Measurements from ENCODE around the gene ATF3. TPM values are rescaled to one million over a fixed set of nuclear protein-coding genes. Genes with fewer than 3 reads are reported as not detected.
A peak's percentile ranks its signal among the peaks of the same experiment; 100 is the strongest.

ATF3 gene, protein sequence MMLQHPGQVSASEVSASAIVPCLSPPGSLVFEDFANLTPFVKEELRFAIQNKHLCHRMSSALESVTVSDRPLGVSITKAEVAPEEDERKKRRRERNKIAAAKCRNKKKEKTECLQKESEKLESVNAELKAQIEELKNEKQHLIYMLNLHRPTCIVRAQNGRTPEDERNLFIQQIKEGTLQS
- polyA plus RNA-seq (ENCODE audit: low read depth in 6 of 6) = 1 to 10 TPM in 1 of 6 donors, under 1 TPM in 4, not detected in 1; 0.35 to 1.0 (median 0.76) TPM

DNA sequence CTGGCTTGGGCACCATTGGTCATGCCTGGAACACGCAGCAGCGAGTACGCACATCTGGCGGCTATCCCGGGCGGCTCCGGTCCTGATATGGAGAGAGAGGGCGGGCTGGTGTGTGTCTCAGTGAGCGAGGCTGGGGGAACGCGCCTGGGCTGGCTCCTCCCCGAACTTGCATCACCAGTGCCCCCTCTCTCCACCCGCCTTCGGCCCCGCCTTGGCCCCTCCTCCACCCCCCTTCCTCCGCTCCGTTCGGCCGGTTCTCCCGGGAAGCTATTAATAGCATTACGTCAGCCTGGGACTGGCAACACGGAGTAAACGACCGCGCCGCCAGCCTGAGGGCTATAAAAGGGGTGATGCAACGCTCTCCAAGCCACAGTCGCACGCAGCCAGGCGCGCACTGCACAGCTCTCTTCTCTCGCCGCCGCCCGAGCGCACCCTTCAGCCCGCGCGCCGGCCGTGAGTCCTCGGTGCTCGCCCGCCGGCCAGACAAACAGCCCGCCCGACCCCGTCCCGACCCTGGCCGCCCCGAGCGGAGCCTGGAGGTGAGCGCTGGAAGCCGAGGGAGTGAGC, at the start of gene ATF3:
TSS of gene ATF3 (plus strand) at position 370 of the 567 bp plus-strand sequence. CDS start 6,261 bp downstream, outside the sequence.
- H3K4me1 Mint-ChIP-seq = peaks cover 15 to 29% (median 27%) of the 10 kb centered on the region in 3 donors
- H3K36me3 Mint-ChIP-seq = no peaks in the 10 kb centered on the region

DNA sequence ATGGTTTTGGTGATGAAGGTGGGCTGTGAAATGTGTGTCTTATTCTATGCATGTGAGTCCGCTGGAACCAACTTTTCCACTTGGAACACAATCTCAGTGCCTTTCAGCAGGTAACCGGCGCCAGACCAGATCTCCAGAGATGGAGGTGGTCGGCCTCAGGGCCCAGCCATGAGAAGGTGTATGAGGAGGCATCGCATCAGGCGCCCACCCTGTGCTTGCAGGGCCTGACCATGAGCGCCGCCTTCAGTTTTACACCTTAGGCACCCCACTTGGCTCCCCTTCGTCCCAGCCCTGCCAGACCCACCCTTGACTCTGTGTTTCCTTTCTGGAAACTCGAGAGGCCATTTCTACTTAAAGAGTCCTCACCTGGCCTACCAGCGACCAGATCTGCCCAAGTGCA, 48.6 kb upstream of the ATF3 start:
- H3K4me1 Mint-ChIP-seq = peaks cover 4 to 16% (median 12%) of the 10 kb centered on the region in 3 donors
- no peaks in the 10 kb centered on the region for H3K36me3 Mint-ChIP-seq
- ATAC-seq (ENCODE audit: low read depth in 2 of 2) (no peak), DNase-seq (no peak)
- H3K4me3 Mint-ChIP-seq = peak overlapping the region; percentile 62 to 94 (median 78)
- peaks cover 0 to 3% (median 0%) of the 10 kb centered on the region in 3 donors for H3K27me3 Mint-ChIP-seq
- H3K27ac Mint-ChIP-seq = peak overlapping the region in 5 of 6 donors; percentile 93 to 99 (median 99)
- H3K9me3 Mint-ChIP-seq = peaks cover 0 to 13% (median 7%) of the 10 kb centered on the region in 7 donors

More for the DNA sequence above, at the start of gene ATF3:
- Mint-ChIP-seq H3K4me3 (peak within 1 kb of the TSS; percentile 90 to 98 (median 96)), H3K27me3 (peaks cover 49 to 66% (median 58%) of the 10 kb centered on the region in 3 donors), H3K9me3 (no peaks in the 10 kb centered on the region), H3K27ac (peak within 1 kb of the TSS; percentile 65 to 96 (median 90))
- ATAC-seq (ENCODE audit: low read depth in 2 of 2) (peak; percentile 68 to 74), DNase-seq (peak; percentile 60)

DNA sequence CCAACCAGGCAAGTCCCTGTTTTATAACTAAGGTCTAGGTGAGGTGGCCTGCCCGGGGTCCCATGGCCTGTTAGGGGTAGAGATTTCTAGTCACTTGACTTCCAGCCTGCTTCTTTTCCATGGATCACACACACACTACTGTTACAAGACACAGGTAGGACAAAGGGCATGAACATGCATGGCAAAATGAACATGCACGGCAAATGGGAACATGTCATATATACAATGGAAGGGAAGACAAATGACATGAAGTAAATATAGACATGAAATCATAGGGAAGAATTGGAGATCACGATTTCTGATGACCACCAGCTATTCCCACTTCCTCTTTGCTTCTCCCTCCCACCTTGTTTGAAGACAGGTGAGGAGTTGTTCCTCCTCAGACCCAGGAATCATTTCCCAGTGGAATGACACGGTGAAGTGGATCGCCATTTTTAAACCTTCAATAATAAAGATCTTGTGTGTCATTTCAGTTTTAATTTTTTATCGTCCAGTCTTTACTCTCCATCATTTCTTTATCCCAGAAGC, 47.6 kb upstream of the ATF3 start:
- DNase-seq (no peak), ATAC-seq (ENCODE audit: low read depth in 2 of 2) (no peak)
- H3K4me3 Mint-ChIP-seq = peak overlapping the region in 6 of 8 donors; percentile 29 to 70 (median 62)
- no peaks in the 10 kb centered on the region for H3K36me3 Mint-ChIP-seq
- peaks cover 0 to 3% (median 0%) of the 10 kb centered on the region in 3 donors for H3K27me3 Mint-ChIP-seq
- peaks cover 0 to 13% (median 7%) of the 10 kb centered on the region in 7 donors for H3K9me3 Mint-ChIP-seq
- H3K4me1 Mint-ChIP-seq = peaks cover 4 to 25% (median 17%) of the 10 kb centered on the region in 3 donors
- peak overlapping the region in 4 of 6 donors; percentile 21 to 99 (median 82) for H3K27ac Mint-ChIP-seq

DNA sequence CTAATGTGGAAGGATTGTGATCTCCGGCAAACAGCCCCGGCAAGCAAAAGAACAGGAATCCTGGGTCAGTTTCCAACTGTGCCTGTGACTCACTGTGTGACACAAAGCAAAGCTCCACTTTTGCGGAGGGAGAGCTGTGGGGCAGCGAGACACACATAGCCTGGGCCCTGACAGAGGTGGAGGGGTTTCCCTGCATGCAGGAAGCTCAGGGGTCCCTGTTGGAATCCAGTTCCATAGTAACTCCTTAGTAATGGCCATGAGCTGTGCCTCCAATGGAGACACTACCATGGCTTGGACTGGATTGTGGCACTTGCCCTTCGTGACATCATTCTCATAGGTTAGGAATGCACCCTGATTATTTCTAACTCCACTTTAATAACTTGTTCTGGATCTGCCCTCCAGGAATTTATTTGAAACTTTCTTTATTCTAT, 47.0 kb upstream of the ATF3 start:
- no peak for DNase-seq
- Mint-ChIP-seq H3K4me1 (peaks cover 8 to 30% (median 22%) of the 10 kb centered on the region in 3 donors), H3K27ac (peak overlapping the region in 1 of 6 donors; percentile 21), H3K4me3 (peak overlapping the region in 3 of 8 donors; percentile 29 to 68 (median 31)), H3K9me3 (peaks cover 0 to 13% (median 7%) of the 10 kb centered on the region in 7 donors), H3K27me3 (peaks cover 0 to 3% (median 0%) of the 10 kb centered on the region in 3 donors), H3K36me3 (no peaks in the 10 kb centered on the region)
- ATAC-seq (ENCODE audit: low read depth in 2 of 2) = no peak

DNA sequence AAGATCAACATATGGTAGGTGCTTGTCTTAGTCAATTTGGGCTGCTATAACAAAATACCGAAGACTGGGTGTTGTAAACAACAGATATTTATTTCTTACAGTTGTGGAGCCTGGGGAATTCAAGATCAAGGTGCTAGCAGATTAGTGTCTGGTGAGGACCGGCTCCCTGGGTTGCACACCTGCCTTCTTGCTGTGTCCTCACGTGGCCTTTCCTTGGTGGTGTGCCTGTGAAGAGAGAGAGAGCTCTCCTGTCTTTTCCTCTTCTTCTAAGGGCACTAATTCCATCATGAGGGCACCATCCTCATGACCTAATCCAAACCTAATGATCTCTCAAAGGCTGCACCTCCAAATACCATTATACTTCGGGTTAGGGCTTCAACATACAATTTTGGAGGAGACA, 45.8 kb upstream of the ATF3 start:
- H3K4me1 Mint-ChIP-seq = peaks cover 15 to 41% (median 29%) of the 10 kb centered on the region in 3 donors
- no peaks in the 10 kb centered on the region for H3K36me3 Mint-ChIP-seq
- H3K4me3 Mint-ChIP-seq = peak overlapping the region in 1 of 8 donors; percentile 40
- peaks cover 0 to 3% (median 0%) of the 10 kb centered on the region in 3 donors for H3K27me3 Mint-ChIP-seq
- no peak for ATAC-seq (ENCODE audit: low read depth in 2 of 2)
- DNase-seq = no peak
- H3K9me3 Mint-ChIP-seq = peaks cover 0 to 9% (median 5%) of the 10 kb centered on the region in 7 donors
- peak overlapping the region in 1 of 6 donors; percentile 12 for H3K27ac Mint-ChIP-seq

DNA sequence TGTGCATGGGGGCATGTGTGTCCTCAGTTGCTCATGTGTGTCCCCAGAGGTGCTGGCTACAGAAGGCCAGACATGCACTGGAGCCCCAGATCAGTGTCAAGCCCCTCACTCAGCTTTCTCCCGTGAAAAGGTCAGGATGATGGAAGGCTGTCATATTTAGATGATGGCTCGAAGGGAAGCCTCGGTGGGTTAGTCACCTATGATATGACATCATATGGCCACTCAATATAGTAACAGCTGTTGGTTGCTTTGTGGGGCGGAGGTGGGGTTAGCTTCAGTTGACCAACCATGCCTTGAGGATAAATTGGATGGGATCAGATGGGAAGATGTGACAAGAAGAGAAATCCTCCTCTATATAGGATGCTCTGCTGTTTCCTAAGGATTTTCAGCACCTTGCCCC, 43.5 kb upstream of the ATF3 start:
- H3K4me1 Mint-ChIP-seq = peaks cover 11 to 27% (median 19%) of the 10 kb centered on the region in 3 donors
- H3K27me3 Mint-ChIP-seq = peaks cover 0 to 3% (median 0%) of the 10 kb centered on the region in 3 donors
- H3K27ac Mint-ChIP-seq = peak overlapping the region in 2 of 6 donors; percentile 49 to 78
- no peak for ATAC-seq (ENCODE audit: low read depth in 2 of 2)
- H3K9me3 Mint-ChIP-seq = peaks cover 0 to 9% (median 5%) of the 10 kb centered on the region in 7 donors
- H3K4me3 Mint-ChIP-seq = peak overlapping the region in 7 of 8 donors; percentile 25 to 97 (median 74)
- DNase-seq = no peak
- H3K36me3 Mint-ChIP-seq = no peaks in the 10 kb centered on the region

DNA sequence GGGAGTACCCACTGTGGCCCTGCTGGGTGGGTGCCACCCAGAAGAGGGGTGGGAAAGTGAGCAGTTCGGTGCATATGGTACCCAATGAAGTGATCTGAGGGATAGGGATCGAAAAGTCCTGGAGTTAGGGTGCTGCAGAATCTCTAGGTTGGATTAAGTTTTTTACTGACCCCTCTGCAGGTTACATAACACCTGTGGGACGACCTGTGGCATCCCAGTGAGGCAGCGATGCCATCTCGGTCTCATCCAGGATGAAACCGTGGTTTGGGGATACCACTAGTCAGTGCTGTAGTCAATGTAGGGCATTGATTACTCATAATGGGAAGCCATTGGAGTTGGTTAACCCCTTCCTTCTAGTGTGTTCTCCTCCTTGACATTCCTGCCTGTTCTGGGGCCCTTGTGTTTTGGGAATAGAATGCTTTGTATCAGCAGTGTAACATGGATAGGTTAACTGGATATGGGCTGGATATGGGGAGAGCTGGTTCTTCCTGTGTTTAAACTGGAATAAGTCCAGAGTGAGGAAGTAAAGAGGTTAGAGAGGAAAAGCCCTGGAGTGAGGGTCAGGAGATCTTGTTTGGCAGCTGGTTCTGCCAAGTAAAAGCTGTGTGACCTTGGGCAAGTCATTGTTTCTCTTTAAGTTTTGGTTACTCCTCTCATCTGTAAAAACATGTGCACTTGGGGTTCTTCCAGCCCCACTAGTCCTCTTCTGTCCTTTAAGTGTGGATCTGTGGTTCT, 42.8 kb upstream of the ATF3 start:
- no peak for DNase-seq
- peak overlapping the region; percentile 58 to 97 (median 88) for H3K4me3 Mint-ChIP-seq

DNA sequence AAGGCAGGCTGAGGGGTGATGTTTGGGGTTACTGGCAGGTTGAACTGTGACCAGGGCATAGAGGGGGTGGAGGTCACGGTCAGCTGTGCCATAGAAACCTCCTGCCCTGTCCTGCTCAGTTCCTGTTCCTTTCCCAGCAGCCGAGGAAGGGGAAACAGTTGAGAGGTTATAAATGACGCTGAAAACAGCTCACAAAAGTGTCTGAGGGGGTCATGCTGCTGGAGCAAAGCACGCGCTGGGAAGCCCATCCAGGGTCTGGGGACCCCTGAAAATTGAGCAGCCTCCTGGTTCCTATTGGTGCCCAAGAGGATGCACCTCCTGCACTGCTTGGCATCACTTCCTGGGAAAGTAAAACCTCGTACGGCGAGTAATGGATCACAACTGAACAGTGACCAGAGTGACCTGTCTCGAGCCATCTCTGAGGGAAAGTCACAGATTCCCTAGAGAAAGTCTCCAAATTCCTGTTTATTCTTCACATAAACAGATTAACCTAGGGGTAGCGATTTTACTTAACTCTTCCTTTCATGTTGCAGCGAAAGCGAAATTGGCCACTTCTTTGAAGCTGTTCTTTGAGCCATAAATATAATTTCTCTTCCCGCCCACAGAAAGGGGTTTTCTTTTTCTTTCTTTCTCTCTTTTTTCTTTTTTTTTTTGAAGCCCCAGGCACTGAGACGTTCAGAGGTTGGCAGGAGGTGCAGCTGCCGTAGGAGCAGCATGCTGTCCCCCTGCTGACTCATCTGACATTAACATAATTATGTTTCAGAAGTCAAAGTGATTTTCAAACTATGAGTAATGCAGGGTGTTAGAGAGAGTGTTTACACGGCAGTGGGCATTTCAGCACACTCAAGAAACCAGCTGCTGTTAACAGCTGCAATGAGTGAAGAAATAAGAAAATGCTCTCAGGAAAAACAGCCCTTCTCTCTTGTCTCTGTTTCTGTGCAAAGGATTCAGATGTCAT, 41.8 kb upstream of the ATF3 start:
- ATAC-seq (ENCODE audit: low read depth in 2 of 2) (peak; percentile 81), DNase-seq (peak; percentile 38)
- H3K27ac Mint-ChIP-seq = peak overlapping the region; percentile 67 to 90 (median 82)
- peaks cover 0 to 3% (median 0%) of the 10 kb centered on the region in 3 donors for H3K27me3 Mint-ChIP-seq
- H3K4me3 Mint-ChIP-seq = peak overlapping the region; percentile 85 to 99 (median 90)
- peaks cover 0 to 9% (median 5%) of the 10 kb centered on the region in 7 donors for H3K9me3 Mint-ChIP-seq
- peaks cover 11 to 25% (median 19%) of the 10 kb centered on the region in 3 donors for H3K4me1 Mint-ChIP-seq
- H3K36me3 Mint-ChIP-seq = no peaks in the 10 kb centered on the region

More for the DNA sequence above, 42.8 kb upstream of the ATF3 start:
- Mint-ChIP-seq H3K27me3 (peaks cover 0 to 3% (median 0%) of the 10 kb centered on the region in 3 donors), H3K4me1 (peaks cover 11 to 25% (median 19%) of the 10 kb centered on the region in 3 donors), H3K27ac (peak overlapping the region in 4 of 6 donors; percentile 15 to 86 (median 72)), H3K9me3 (peaks cover 0 to 9% (median 5%) of the 10 kb centered on the region in 7 donors), H3K36me3 (no peaks in the 10 kb centered on the region)
- no peak for ATAC-seq (ENCODE audit: low read depth in 2 of 2)

DNA sequence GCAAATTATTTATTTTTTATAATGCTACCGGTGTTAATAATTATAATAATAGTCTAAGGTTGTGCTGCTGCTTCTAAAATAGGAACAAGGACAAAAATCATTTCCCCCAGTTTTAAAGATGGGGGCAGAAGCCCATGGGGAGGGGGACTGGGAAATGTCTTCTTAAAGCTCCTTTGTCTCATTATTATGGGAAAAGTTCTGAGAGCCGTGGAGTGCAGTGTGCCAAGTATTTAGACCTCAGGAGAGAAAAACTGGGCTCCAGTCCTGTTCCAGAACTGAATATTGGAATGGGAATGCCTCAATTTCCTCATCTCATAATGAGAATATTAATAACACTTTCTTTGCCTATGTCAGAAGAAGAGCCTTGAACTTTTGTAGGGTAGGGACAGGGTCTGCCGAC, 40.9 kb upstream of the ATF3 start:
- DNase-seq (no peak), ATAC-seq (ENCODE audit: low read depth in 2 of 2) (no peak)
- Mint-ChIP-seq H3K27me3 (peaks cover 0 to 3% (median 0%) of the 10 kb centered on the region in 3 donors), H3K36me3 (no peaks in the 10 kb centered on the region), H3K27ac (peak overlapping the region in 1 of 6 donors; percentile 38), H3K4me1 (peaks cover 11 to 25% (median 19%) of the 10 kb centered on the region in 3 donors), H3K4me3 (peak overlapping the region in 7 of 8 donors; percentile 85 to 97 (median 88)), H3K9me3 (peaks cover 0 to 6% (median 3%) of the 10 kb centered on the region in 7 donors)

DNA sequence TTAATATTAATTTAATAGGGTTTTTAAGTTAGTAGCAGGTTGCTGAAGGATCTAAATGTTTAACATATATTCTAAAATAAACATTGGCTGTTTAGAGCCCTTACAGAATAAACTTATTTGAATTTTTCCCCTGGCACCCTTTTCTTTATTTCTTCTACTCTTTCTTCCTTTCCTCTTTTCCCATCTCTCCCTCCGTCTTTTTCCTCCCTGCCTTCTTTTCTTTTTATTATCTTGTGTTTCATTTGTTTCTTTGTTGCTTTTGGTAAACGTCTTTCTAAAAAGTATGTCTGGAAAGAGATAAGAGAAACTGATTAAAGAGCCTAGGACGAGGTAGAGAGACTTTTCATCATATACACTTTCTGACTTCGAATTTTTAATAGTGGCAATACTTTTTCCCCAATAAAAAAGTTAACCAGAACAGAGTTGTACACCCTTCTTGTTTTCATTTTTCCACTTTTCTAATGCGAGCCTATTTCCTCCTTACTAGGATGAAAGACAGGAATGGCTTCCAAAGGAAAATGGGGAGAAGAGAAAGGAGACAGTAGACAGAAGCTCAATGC, 39.5 kb upstream of the ATF3 start:
- no peaks in the 10 kb centered on the region for H3K36me3 Mint-ChIP-seq
- DNase-seq (no peak), ATAC-seq (ENCODE audit: low read depth in 2 of 2) (no peak)
- peak overlapping the region in 2 of 8 donors; percentile 43 to 60 for H3K4me3 Mint-ChIP-seq
- H3K27ac Mint-ChIP-seq = no peak overlapping the region
- peaks cover 11 to 25% (median 19%) of the 10 kb centered on the region in 3 donors for H3K4me1 Mint-ChIP-seq
- no peaks in the 10 kb centered on the region for H3K27me3 Mint-ChIP-seq
- H3K9me3 Mint-ChIP-seq = no peaks in the 10 kb centered on the region

DNA sequence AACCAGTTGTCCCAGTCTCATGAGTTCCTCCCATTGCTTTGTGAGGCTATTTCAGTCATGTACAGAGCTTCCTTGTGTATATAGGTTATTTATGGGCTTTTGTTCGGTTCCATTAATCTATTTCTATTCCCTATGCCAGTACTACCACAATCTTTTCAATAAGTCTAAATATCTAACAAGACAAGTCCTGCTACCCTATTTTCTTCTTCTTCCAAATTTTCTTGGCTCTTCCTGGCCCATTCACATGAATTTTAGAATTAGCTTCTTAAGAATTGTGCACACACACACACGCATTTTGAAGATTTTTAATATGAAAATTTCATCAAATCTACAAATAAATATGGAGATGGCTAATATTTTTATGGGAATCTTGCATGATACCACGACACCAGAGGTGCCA, 33.8 kb upstream of the ATF3 start:
- Mint-ChIP-seq H3K4me1 (no peaks in the 10 kb centered on the region), H3K9me3 (no peaks in the 10 kb centered on the region), H3K4me3 (no peak overlapping the region), H3K27ac (no peak overlapping the region), H3K36me3 (no peaks in the 10 kb centered on the region), H3K27me3 (peaks cover 7 to 18% (median 18%) of the 10 kb centered on the region in 3 donors)
- ATAC-seq (ENCODE audit: low read depth in 2 of 2) (no peak), DNase-seq (no peak)

DNA sequence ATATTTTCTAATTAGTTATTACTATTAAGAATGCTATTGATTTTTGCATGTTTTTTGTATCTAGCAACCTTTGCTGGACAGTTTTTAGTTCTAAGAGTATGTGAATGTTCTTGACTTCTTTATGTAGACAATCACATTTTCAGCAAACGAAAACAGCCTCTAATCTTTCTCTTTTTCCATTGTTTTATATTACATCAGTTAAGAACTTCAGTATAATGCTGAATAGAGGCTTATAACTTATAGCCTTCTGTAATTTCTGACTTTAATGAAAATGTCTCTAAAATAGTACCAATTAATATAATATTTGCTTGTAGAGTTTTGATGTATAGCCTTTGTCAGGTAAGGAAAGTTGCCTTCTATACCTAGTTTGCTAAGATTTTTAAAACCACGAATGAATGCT, 33.2 kb upstream of the ATF3 start:
- H3K9me3 Mint-ChIP-seq = no peaks in the 10 kb centered on the region
- H3K36me3 Mint-ChIP-seq = no peaks in the 10 kb centered on the region
- H3K4me3 Mint-ChIP-seq = no peak overlapping the region
- peaks cover 0 to 3% (median 0%) of the 10 kb centered on the region in 3 donors for H3K4me1 Mint-ChIP-seq
- ATAC-seq (ENCODE audit: low read depth in 2 of 2) (no peak), DNase-seq (no peak)
- H3K27me3 Mint-ChIP-seq = peaks cover 7 to 18% (median 18%) of the 10 kb centered on the region in 3 donors
- no peak overlapping the region for H3K27ac Mint-ChIP-seq
